Measurements from ENCODE around the gene MYO5B.

DNA sequence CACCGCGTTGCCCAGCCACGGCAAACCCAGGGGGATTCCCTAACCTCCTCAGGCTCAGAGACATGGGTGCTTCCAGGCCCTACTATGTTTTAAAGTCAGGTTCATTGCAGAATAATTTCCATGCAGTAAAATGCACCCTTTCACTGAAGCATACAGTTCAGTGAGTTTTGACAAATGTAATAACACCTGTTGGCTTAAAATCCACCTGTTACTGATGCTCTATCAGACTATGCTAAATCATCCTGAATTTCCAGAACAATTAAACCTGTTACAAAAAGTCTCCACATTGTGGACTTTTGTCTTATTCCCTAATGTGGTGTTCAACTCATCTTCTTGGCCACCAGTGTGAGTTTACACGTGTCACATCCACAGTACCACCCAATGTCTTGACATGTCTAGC lies 234.6 kb downstream of the MYO5B start:
- TF ChIP-seq, protein P1, sequence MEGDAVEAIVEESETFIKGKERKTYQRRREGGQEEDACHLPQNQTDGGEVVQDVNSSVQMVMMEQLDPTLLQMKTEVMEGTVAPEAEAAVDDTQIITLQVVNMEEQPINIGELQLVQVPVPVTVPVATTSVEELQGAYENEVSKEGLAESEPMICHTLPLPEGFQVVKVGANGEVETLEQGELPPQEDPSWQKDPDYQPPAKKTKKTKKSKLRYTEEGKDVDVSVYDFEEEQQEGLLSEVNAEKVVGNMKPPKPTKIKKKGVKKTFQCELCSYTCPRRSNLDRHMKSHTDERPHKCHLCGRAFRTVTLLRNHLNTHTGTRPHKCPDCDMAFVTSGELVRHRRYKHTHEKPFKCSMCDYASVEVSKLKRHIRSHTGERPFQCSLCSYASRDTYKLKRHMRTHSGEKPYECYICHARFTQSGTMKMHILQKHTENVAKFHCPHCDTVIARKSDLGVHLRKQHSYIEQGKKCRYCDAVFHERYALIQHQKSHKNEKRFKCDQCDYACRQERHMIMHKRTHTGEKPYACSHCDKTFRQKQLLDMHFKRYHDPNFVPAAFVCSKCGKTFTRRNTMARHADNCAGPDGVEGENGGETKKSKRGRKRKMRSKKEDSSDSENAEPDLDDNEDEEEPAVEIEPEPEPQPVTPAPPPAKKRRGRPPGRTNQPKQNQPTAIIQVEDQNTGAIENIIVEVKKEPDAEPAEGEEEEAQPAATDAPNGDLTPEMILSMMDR (IDR thresholded peaks at IDR 0.05), result no peak
- no peak for TF ChIP-seq POLR2A (IDR thresholded peaks at IDR 0.05)
- TF ChIP-seq EP300 (IDR thresholded peaks at IDR 0.05), result no peak
